GM04504 (cell line): ENCODE data around the gene C3.

ENCODE experiments used
- DNase-seq: peaks from one replicate; pipeline ENCODE4 v3.0.0-alpha.2; 2012; ENCODE audit warnings: low read depth

Gene C3

GRCh38 chr19:6744381-6745301 lies 24.2 kb upstream of the C3 start:
- DNase-seq = peak; percentile 64

- no peak for DNase-seq
Observed at GRCh38 chr19:6743714-6744380, 23.4 kb upstream of the C3 start.

DNA sequence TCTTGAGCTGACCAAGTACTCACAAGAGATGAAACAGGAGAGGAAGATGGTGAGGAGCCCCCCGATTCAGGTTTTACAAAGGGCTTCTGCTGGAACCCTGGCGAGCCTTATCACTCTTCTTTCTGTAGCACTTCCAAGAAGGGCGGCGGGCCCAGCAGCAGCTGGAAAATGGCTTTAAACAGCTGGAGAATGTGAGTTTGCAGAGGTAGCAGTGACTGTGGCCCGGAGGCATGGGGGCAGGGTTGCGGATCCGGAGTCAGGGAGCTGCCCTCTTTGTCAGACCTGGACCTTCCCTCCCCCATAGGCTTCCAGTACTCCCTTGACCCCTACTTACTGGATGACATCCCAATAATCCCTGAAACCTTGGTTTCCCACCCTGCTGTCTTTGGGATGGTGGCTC lies 22.6 kb upstream of the C3 start:
- DNase-seq = no peak

- no peak for DNase-seq
Observed at GRCh38 chr19:6740589-6741343, 20.3 kb upstream of the C3 start.

GRCh38 chr19:6739883-6740588 lies 19.6 kb upstream of the C3 start:
- DNase-seq = no peak

DNA sequence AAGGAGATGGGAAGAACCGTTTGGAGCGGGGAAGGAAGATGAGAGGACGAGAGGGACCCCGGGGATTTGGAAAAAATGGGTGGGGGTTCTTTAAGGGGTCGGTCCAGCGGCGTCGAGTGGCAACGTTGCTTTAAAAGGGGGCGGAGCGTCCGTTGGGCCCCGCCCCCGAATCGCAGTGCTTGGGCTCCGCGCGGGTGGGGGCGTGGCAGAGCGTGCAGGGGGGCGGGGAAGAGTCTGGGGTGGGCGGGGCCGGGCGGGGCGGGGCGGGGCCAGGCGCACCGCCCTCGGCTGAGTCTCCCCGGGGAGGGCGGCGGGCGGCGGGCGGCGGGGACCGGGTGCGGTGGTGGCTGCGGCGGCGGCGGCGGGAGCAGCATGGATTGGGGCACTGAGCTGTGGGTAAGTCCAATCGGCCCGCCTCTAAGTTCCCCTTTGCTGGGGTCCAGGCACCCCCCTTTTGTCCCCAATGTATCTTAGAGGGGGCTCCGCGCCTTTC lies 19.0 kb upstream of the C3 start, which contains the start of gene TRIP10:
Gene TRIP10 (plus strand): TSS at position 291 of the 493 bp plus-strand sequence. CDS start 82 bp downstream, at position 373.
- peak; percentile 53 for DNase-seq

DNA sequence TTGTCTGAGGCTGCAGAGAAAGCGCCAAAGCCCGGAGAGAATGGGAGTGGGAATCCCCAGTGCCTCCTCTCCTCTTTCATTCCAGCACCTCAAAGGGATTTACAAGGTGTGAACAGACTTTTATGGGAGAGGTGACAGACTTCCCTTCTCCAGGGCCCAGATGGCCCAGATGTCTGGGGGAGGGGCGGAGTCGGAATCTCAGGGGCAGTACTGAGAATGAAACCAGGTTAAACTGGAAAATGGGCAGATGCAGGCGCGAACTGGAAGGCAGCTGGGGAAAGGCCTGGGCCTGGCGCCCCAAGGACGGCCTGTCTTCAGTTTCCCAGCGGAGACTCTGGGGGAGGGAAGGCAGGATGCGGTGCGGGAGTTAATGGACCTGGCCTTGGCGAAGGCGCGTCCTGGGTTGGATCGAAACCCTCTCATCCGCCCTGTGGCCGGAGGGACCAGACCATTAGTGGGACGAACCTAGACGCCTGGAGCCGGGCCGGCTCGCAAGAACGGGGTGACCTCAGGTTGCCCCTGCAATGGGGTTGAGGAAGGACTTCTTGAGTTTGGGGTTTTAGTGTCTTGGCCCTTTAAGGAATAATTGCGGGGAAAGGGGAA lies 18.4 kb upstream of the C3 start:
- DNase-seq = no peak

DNA sequence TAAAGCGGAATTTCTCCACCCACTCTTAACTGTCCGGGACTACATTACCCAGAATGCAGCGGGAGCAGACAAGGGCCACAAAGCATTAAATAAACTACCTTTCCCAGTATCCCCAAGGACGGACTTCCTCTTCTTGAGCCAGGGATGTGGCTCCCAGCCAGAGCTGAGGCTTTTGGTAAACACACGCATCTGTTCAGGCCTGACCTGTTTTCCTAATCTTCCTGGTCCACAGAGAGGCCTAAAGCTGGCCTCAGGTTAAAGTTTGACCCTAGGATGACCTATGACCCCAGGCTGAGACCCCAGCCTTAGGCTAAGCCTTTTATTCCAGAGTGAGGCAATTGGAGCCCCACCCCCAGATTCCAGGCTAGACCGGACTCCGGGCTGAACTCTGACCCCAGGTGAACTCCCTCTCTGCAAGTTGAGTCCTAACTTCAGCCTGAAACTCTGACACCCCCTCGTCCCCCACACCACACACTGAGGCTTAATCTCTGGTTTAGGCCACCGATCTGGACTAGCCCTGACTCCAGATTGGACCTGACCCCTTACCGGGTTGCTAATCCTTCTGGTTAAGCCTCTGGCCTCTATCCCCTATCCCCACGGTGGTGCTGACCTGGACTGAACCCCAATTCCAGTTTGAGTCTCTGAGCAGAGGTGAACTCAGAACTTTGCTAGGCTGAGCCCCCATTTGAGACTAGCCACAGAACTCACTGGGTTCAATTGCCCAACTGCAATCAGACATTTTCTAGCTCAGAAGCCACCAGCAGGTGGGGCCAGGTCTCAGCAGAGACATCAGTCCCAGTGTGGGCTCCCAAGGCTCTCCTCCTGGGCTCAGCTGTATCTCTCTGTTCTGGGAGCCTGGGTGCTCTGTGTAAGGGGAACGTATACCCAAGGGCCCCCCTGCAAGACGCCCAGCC lies 17.7 kb upstream of the C3 start:
- peak; percentile 60 for DNase-seq

- peak; percentile 100 for DNase-seq
Observed at GRCh38 chr19:6737284-6737872, 16.9 kb upstream of the C3 start, which contains the start of gene GPR108. Gene GPR108, minus strand, starts transcription at chr19:6737580. Its CDS starts 4 bp downstream, at chr19:6737576.

DNA sequence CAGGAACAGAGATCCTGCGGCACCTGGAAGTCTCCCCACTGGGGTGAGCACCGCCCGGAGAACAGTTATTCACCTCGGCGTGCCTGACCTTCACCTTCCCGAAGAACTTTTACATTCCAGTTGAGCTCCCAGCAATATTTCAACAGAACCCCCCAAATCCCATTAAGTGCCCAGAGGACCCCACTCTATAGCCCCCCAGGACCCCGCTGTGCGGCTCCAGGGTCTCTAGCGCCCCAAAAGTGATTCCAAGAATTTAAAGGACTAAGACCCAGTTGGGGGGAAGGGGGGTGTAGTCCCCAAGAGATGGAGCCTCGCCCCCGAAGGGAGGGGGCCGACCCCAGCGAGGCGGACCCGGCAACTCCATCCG lies 16.4 kb upstream of the C3 start:
- DNase-seq = no peak

GRCh38 chr19:6736169-6736916 lies 15.9 kb upstream of the C3 start:
- DNase-seq = peak; percentile 70

DNA sequence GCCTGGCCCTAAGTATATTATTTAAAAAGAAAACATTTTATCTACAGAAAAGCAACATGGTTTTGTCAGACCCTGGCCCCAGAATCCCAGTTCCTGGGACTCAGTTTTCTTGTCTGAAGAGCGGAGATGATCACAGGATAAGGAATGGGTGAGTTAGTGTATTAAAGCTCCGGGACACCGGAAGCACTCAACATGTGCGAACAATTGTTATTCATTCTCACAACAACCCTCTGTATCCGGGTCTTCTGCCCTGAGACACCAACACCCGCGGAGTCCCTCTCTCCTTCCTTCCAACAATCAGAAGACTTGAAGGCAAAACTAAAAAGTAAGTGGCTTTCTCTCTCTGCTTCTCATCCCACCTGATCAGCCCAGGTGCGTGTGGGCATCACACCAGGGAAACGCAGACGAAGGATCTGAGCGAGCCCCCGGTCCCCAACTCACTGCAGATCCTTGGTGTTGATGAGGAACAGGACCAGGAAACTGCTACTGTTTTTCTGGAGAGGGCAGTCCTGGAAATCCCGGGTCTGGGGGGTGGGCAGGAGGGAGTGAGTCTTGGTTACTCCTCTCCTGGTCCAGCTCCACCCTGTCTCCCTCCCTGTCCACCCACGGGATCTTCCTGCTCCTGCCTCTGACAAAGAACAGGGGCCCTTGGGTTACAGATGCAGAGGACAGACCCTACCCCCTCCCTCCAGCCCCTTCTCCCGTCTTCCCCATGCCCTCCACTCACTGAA lies 14.9 kb upstream of the C3 start:
- no peak for DNase-seq

- no peak for DNase-seq
Observed at GRCh38 chr19:6734096-6734696, 13.7 kb upstream of the C3 start.

DNA sequence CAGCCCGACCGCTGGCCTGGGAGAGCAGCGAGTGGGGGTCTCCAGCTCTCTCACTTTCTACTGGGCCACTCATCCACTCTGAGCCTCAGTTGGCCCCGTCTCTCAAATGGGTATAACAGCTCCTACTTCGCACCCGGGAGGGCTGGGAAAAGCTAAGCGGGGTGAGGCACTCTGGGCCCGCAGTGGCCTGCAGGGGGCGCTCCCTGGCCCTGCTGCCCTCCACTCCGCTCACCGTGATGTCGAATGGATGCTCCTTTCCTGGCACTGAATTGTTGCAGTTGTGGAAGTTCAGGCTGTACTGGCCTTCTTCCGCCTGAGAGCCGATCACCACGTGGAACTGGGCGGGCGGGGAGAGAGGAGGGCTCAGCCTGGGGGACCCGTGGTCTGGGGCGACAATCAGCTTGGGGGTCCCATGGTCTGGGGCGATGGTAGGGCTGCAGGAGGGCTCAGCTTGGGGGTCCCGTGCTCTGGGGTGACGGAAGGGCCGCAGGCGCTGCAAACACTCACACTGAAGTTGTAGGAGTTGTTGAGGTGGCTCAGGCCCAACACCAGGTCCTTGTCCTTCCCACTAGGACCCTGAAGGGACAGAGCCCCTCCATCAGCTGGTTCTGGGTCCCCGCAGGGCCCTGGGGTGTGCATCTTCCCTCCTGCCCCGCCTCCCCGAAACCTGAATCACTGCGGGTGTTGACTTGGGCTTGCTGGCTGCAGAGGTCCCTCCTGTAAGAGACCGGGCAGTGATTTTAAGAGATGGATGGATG lies 13.1 kb upstream of the C3 start:
- DNase-seq = no peak

DNA sequence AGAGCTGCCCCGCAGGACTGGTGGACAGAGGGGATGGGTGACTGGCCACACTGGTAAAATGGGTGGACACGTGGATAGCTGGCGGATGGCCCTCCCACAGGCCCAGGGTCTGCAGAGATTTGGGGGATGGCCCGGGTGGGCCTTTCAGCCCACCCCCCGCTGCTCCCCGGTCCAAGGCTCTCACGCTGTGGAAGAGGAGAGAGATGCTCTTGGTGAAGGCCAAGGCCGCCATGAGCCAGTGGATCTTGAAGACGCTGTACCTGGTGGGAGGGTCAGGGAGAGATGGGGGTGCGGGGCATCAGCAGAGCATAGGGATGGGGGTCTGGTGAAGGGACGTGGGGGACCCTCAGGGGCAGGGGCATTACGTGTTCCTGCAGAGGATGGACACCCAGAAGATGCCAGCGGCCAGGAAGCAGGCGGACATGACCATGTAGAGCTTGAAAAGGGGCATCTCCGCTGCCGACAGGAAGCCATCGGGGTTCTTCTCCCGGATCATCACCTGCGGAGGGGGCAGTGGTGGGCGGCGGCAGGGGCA lies 12.4 kb upstream of the C3 start:
- no peak for DNase-seq

- DNase-seq = no peak
Observed at GRCh38 chr19:6731822-6732221, 11.4 kb upstream of the C3 start.
